DOHH2 (cell line): ENCODE results near the gene GFER.

Experiments
- CTCF ChIP-seq: fragments of 200-600 bp; sonication (generic); IDR thresholded peaks from one replicate; pipeline ENCODE4 v1.5.1; 2014; ENCODE audit warnings: antibody characterized with exemption, mild to moderate bottlenecking, low read depth, low read length; ENCODE audit not compliant: poor library complexity, severe bottlenecking
- EZH2phosphoT487 ChIP-seq: fragments of 200-600 bp; sonication (generic); IDR thresholded peaks from 2 replicates; pipeline ENCODE4 v1.6.1; 2017; ENCODE audit warnings: borderline replicate concordance, mild to moderate bottlenecking, antibody characterized with exemption, low read length, moderate library complexity, mixed read lengths

DNA sequence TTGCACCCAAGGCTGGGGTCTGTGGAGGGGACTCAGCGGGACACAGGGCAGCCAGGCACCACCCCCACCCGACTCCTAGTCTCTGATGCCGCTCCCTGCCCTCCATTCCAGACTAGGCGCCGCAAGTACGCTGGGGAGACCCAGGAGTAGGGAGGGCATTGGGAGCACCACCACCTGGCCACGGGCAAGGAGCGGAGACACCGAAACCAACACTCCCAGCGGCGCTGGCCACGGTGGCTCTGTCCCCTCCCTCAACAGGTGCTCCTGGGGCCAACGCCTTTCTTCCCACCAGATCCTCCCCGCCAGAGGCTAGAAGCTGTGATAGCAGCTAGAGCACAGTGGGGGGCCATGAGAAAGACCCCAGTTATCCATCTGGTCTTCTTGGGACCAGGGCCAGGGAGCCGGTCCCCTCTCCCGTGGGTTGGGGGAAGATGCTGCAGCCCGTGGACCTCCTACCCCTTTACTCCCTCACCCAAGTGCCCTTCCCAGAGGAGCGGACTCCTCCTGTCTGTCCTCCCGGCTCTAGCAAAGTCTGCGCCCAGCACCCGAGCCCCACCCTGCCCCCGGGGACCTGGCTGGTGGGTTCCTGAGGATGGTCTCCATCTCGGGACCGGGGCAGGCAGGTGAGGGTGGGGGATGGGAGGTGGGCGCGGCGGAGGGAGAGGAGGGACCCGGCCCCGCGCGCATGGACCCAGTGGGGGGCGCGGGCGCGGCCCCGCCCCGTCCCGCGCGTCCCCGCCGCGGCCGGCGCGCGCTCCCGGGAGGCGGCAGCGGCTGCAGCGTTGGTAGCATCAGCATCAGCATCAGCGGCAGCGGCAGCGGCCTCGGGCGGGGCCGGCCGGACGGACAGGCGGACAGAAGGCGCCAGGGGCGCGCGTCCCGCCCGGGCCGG lies 5.5 kb downstream of the GFER start, which contains the start of gene SYNGR3:
- no peak for TF ChIP-seq CTCF
- 0 out of 2 replicates have a peak, but pooled peaks have one; percentile 59 for TF ChIP-seq EZH2phosphoT487
